Left renal pelvis (tissue), 4 donors: ENCODE data around the gene ASTN2. TPM values are rescaled to one million over a fixed set of nuclear protein-coding genes. Genes with fewer than 3 reads are reported as not detected.

Source experiments
- DNase-seq, 4 donors: peaks; one replicate each; pipeline ENCODE4 v3.0.0-alpha.2; 2013; ENCODE audit warnings: low read depth in 4 of 4, low spot score in 3 of 4
- polyA plus RNA-seq, 4 donors: library from polyadenylated mRNA; unstranded; fragments of 120-200 nt; gene quantifications; one replicate each; pipeline ENCODE4 v1.2.1, GENCODE V29; 2013; ENCODE audit not compliant: insufficient read length in 4 of 4

ASTN2 gene
- polyA plus RNA-seq, 4 donors, result 14.0 to 22.6 (median 16.4) TPM

- no peak for DNase-seq
Observed at GRCh38 chr9:117134826-117135500, 279.9 kb downstream of the ASTN2 start.

- DNase-seq, result no peak
Observed at GRCh38 chr9:117126871-117127270, 288.0 kb downstream of the ASTN2 start.

GRCh38 chr9:117125531-117125930 lies 289.3 kb downstream of the ASTN2 start:
- DNase-seq, result no peak

DNA sequence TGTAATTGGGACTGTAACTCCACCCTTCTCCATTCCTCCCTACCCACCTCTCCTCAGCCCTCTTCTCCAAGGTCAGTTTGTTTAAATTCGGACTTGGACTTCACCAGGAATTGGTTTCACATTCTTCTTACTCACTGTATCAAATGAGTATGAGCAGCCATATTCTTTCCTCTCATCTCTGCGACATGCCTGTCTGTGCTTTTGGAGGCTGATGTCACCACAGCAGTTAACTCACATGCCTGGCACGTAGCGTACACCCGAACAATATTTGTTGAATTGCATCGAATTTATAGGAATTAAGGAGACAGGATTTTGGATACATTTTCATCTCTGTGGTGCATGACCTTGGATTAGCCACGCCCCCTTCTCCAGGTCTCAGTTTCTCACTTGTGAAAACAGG lies 291.1 kb downstream of the ASTN2 start:
- DNase-seq, result no peak

GRCh38 chr9:117122953-117123352 lies 291.9 kb downstream of the ASTN2 start:
- no peak for DNase-seq

DNA sequence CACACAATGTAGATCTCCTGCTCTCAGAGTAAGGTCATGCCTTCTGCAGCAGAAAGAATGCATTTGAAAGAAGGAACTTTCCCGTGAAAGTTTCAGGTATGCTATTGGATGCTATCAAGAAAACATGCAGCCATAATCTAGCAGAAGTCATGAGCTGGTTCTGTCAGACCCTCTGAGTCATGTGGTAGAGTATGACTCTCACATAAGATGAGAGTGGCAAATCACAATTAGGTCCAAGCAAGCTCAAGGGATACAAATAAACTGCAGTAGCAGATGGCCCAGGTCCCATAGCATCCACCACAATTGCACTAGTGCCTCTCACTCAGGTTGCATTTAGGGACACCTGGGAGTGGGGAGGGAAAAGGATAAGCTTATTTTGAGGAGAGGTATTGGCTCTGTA lies 292.8 kb downstream of the ASTN2 start:
- DNase-seq, result no peak

DNA sequence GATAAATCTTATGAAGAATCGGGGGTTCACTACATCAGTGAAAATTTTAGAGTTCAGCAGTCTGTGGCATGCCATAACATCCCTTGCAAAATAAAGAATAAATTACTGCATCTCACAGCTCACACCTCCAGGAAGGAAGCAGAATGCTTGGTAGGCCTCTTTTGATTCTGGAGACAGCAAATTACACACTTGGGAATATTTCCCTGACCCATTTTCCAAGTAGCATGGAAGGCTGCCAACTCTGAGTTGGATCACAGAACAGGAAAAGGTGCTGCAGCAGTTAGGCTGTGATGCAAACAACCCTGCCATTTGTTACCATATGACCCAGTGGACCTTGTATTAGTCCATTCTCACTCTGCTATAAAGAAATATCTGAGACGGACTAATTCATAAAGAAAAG lies 293.5 kb downstream of the ASTN2 start:
- DNase-seq, result no peak

DNA sequence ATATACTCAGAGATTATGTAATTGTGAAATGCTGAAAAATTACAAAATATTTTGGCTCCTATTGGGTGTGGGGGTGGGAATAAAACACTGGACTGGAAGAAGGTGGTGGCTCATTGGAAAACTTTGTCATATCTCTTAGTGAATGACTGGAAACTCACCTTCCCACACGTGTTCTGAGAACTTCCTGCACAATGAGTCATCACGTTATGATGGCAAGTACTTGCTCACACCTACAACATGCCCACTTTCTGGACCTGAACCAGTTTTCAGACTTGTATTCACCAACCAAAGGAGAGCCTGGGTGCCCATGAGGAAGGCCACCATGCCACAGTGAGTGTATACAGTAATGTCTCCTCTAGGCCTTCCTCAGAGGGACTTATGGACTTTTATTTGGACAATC lies 294.8 kb downstream of the ASTN2 start:
- no peak for DNase-seq

- no peak for DNase-seq
Observed at GRCh38 chr9:117116084-117116483, 298.8 kb downstream of the ASTN2 start.

- DNase-seq, result no peak
Observed at GRCh38 chr9:117114768-117115167, 300.1 kb downstream of the ASTN2 start.

DNA sequence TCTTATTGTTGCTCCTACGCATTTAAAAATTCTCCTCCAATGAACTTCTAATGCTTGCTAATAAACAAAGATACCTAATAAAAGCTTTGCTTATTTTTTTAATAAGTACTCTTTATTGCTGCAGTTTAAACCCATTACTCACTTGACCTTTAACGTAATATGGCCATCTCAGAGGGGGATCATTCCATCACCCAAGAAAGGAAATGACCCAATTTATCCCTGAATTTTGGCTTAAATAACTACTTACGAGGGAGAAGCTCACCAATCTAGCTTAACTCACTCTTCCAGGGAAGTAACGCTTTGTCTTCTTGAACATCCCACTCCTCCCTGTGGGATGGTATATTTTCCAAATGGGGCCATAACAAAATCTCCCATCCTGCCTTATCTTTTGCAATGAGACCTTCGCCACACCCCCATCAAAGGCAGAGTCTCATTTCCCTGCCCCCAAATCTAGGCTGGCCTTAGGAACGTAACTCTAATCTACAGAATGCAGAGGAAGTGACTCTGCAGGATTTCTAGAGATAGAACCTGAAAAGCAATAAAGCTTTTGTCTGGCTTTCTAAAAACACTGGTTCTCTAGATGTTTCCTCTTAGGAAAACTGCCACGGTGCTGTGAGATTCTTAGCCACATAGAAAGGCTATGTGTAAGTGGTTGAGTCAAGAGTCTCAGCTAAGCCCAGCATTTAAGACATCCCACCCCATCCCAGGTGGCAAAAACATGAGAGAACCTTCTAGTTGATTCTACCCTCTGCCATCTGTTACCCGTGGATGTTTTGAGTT lies 310.0 kb downstream of the ASTN2 start:
- no peak for DNase-seq

DNA sequence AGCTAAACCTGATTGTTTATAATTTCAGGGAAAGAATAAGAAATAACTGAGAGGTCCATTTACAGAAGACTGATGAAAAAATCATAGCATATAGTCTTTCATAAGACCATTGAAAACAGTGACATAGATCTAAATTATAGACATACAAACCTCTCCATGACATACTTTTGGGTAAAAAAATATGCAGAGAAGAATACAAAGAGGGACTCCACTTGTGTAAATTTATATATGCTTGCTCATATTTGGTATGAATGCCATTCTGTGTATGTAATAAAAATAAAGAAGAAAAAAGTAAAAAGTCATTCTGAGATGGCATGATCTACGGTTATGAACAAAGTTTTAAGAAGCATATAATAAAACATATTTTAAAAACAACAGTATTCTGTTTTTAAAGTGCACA lies 310.7 kb downstream of the ASTN2 start:
- DNase-seq, result no peak

- no peak for DNase-seq
Observed at GRCh38 chr9:117103438-117104110, 311.3 kb downstream of the ASTN2 start.

- no peak for DNase-seq
Observed at GRCh38 chr9:117101008-117101407, 313.8 kb downstream of the ASTN2 start.

DNA sequence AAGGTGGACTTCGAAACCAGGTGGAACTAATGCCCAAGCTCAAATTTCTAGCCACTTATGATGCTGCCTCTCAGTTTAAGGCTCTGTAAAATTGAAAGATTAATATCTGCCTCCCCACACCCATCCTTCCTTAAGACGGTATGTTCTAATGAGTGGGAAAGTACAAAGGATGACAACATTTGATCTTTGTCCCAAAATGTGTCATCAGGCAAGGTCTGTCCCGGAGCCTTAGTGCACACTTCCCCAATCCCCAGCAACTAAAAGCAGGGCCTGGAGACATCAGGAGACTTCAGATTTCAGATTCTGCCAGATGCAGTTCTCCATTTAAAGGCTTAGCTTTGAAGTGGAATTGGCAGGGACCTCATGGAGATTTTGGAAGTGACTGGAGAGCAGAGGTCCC lies 316.5 kb downstream of the ASTN2 start:
- no peak for DNase-seq

GRCh38 chr9:117097761-117098160 lies 317.1 kb downstream of the ASTN2 start:
- no peak for DNase-seq

DNA sequence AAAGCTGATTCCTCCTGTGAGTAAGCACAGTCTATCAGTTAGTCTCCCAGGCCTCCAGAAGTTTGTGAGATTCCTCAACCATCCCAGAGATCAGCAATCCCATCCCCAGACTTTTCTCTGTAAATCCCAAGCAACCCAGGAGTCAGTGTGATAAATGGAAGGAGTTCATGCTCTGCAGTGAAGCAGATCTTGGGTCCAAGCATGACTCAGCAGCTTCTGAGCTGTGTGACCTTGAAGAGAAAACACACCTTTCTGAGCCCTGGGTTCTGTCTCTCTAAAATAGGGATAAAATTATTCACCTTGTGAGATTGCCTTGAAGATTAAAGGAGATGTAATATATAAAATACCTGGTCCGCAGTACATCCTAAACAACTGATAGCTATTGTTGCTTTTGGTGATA lies 318.7 kb downstream of the ASTN2 start:
- no peak for DNase-seq

DNA sequence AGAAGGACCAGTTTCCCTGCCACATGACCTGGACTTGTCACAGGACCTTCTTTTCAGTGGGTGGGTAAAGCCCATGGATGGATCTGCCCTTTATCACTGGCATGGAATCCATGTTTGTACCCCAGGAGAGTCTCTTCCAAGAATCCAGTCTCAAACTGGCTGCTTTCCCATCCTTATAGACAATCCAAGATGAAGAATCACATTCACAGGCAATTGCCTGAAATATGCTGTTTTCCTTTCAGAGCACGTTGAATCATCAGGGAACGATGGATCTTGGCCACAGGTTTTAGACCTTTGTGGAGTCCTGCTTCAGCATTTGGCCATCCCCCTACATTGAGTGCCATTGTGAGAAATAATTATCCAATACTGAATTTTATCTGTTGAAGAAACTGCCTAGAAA lies 319.8 kb downstream of the ASTN2 start:
- DNase-seq, result no peak

DNA sequence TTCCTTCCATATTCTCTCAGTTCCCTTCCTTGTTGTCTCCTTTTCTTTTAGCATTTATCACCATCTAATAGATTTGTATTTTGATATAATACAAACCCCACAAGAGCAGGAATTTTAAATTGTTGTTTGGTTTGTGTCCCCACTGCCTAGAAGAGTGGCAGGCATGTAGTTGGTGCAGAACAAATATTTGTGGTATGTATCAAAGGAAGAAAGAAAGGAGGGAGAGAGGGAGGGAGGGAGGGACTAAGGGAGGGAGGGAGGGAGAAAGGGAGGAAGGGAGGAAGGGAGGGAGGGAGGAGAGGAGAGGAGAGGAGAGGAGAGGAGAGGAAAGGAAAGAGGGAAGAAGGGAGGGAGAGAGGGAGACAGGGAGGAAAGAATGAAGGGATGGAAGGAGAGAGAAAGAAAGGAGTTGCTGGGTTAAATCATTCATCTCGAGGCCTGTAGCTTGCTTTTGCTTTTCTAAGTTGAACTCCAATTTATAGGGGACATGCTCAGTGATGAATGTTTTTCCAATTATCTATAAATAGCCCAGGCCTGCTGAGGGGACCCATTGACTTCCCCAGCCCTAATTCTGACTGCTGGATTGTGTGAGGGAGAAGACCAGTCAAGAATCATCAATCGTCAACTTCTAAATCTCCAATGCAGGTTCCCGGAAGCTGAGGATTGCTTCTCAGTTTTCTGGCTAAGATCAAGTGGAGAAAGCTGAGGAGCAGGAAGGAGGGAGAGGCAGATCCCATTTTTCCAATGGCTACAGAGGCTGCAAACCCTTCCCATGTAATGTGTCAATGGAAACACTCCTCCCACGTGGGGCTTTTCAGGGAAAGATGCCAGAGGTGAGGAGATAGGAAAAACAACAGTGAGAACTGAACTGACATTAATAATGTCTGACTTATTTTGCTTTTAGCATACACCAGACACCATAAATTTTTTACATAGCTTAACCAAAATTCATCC lies 320.7 kb downstream of the ASTN2 start:
- peak in 3 of 4 donors; percentile 21 to 52 (median 33) for DNase-seq

DNA sequence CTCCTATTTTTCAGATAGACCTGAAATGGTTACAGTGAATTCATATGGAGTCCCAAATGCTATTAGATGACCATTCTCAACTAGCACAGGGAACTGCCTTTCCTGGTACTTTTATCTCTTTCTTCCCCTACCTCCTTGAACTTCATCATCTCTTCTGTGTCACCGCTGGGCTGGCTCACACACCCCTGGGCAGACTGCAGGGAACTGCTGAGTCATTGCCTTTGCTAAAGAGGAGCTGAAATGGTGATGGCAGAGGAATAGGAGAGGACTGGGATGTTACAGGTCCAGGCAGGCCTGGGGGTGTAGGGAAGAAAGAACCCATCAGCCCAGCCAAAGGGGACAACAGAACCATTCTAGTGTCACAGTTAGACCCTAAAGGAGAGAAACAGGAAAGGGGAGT lies 322.3 kb downstream of the ASTN2 start:
- no peak for DNase-seq

DNA sequence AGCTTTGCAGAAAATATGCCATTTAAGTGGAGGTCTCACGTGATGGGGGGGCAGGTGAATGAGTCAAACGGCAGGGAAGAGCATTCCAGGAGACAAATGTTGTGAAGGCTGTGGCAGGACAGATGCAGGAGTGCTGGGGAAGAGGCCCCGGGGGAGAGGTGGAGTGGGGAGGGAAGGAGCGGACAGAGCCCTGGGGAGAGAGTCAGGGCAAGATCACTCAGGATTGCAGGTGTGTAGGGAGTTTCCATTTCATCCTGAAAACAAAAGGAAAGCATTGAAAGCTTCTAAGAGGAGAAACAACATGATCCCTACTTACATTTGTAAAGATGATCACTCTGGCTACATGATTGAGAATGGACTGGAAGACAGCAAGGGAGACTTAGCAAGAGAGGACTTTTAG lies 323.3 kb downstream of the ASTN2 start:
- DNase-seq, result no peak
